ENCODE data around the gene MMP17. TPM values are rescaled to one million over a fixed set of nuclear protein-coding genes. Genes with fewer than 3 reads are reported as not detected.

Gene MMP17
- 5.3 to 13.0 TPM (median 12.3 TPM) in 5 replicates for total RNA-seq (2022; extraction: Qiagen RNA extraction; ENCODE audit: low read depth)

DNA sequence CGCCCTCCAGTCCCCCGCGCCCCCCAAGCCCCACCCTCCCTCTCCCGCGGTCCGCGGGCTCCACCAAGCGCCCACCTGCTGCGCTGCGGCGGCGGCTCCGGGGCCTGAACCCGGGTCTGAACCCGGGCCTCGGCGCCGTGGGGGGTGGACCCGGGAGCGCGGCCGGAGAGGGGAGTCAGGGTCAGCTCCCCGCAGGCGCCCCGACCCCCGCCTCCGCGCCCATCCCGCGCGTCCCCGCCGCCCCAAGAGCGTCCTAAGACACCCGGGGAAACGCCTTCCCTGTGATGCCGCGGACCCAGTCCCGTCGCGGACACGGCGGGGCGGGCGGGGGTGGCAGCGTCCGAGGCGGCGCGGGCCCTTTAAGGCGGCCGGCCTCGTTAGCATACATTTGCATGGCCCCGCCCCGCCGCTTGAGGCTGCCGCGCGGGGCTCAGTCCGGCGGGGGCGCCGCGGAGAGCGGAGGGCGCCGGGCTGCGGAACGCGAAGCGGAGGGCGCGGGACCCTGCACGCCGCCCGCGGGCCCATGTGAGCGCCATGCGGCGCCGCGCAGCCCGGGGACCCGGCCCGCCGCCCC is at the start of gene MMP17:
MMP17 (plus strand) TSS at position 433 of the 574 bp plus-strand sequence; CDS start at position 535, 102 bp downstream.

DNA sequence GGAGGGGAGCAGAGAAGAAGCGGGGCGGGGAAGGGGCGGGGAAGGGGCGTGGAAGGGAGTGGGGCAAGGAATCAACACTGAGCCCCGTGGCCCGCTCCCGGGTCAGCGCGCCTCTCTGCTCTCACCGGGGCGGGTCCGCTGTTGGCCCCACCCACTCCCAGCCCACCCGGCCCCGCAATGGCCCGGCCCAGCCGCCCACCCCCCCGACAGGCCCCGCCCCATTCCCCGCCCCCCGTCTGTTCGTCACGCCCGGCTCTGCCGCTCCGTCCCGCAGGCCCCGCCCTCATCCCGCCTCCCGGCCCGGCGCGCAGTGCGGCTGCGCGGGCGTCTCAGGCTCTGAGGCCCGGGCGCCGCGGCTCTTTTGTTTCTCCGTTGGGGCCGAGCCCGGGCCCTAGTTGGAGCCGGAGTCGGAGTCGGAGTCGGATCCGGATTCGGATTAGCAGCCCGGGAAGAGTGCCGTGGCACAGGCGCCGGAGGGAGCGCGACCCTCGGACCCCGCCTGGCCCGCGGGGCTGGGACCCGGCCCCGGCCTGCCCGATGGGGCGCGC is 66.2 kb downstream of the MMP17 start, which contains the start of gene ULK1:
ULK1 (plus strand) TSS at position 310 of the 548 bp plus-strand sequence. CDS start 380 bp downstream, outside the sequence.

Other genes with a start within 250 kb of the MMP17 start
- 25.5 to 31.4 TPM (median 29.6 TPM) in 5 replicates for gene SFSWAP, start 117.3 kb upstream of the MMP17 start, total RNA-seq (2022; extraction: Qiagen RNA extraction; ENCODE audit: low read depth)
- 15.4 to 36.4 TPM (median 32.2 TPM) in 5 replicates for gene ULK1, start 66.2 kb downstream of the MMP17 start, total RNA-seq (2022; extraction: Qiagen RNA extraction; ENCODE audit: low read depth)
- gene PUS1, start 100.9 kb downstream of the MMP17 start, total RNA-seq (2022; extraction: Qiagen RNA extraction; ENCODE audit: low read depth), result 47.1 to 85.0 TPM (median 80.8 TPM) in 5 replicates
- 21.8 to 28.3 TPM (median 26.4 TPM) in 5 replicates for gene EP400, start 121.5 kb downstream of the MMP17 start, total RNA-seq (2022; extraction: Qiagen RNA extraction; ENCODE audit: low read depth)